Mesenchymal stem cell (in vitro differentiated cells and primary cell): ENCODE data around the gene FOXC2.

ENCODE experiments used
- DNase-seq: peaks from one replicate; pipeline ENCODE4 v3.0.0-alpha.2; 2013
- H2AFZ ChIP-seq: one replicate; pipeline ENCODE4 v1.6.1; 2013; ENCODE audit warnings: low read depth, mild to moderate bottlenecking, control low read depth, inconsistent platforms, low read length, moderate library complexity
- H2AK5ac ChIP-seq: 2 replicates; pipeline ENCODE4 v1.6.1; 2013; ENCODE audit warnings: low read length, moderate library complexity, mild to moderate bottlenecking, inconsistent platforms; ENCODE audit not compliant: severe bottlenecking
- H2BK120ac ChIP-seq: one replicate; pipeline ENCODE4 v1.6.1; 2013; ENCODE audit warnings: low read depth, mild to moderate bottlenecking, inconsistent platforms, low read length, moderate library complexity
- H2BK12ac ChIP-seq, 2 experiments: one replicate each; pipeline ENCODE4 v1.6.1; 2013; ENCODE audit warnings: inconsistent platforms in 2 of 2, low read length in 2 of 2, mild to moderate bottlenecking in 2 of 2, moderate library complexity in 2 of 2, control low read depth in 1 of 2
- H2BK15ac ChIP-seq: one replicate; pipeline ENCODE4 v1.6.1; 2013; ENCODE audit warnings: mild to moderate bottlenecking, low read depth, inconsistent platforms; ENCODE audit not compliant: poor library complexity, severe bottlenecking
- H2BK5ac ChIP-seq: 2 replicates; pipeline ENCODE4 v1.6.1; 2013; ENCODE audit warnings: low read depth, mild to moderate bottlenecking, low read length, control low read depth, inconsistent platforms; ENCODE audit not compliant: poor library complexity, severe bottlenecking
- H3K14ac ChIP-seq, 2 experiments: one replicate each; pipeline ENCODE4 v1.6.1; 2013; ENCODE audit warnings: inconsistent platforms in 2 of 2, low read length in 2 of 2, control low read depth in 1 of 2, mild to moderate bottlenecking in 1 of 2, moderate library complexity in 1 of 2
- H3K18ac ChIP-seq, 2 experiments: one replicate each; pipeline ENCODE4 v1.6.1; 2013; ENCODE audit warnings: inconsistent platforms in 2 of 2, low read length in 2 of 2, control low read depth in 1 of 2, low read depth in 1 of 2, mild to moderate bottlenecking in 1 of 2
- H3K23ac ChIP-seq, 2 experiments: one replicate each; pipeline ENCODE4 v1.6.1; 2013; ENCODE audit warnings: inconsistent platforms in 2 of 2, low read length in 2 of 2, mild to moderate bottlenecking in 2 of 2, moderate library complexity in 2 of 2, control low read depth in 1 of 2
- H3K27ac ChIP-seq: 2 replicates; pipeline ENCODE4 v1.5.1; 2013; ENCODE audit warnings: mild to moderate bottlenecking, moderate library complexity, low read length, control low read depth, inconsistent platforms; ENCODE audit not compliant: poor library complexity, severe bottlenecking
- H3K27me3 ChIP-seq, 2 experiments: 2 replicates each; pipeline versions ENCODE4 v1.6.1 to v1.7.0; 2013; ENCODE audit warnings: low read length in 2 of 2, mild to moderate bottlenecking in 2 of 2, moderate library complexity in 2 of 2, control low read depth in 1 of 2, inconsistent platforms in 1 of 2; ENCODE audit not compliant: control insufficient read depth in 1 of 2, insufficient read depth in 1 of 2
- H3K36me3 ChIP-seq, 2 experiments: 2 replicates each; pipeline versions ENCODE4 v1.6.1 to v1.7.0; 2013; ENCODE audit warnings: low read length in 2 of 2, control low read depth in 1 of 2, inconsistent platforms in 1 of 2, low read depth in 1 of 2, mild to moderate bottlenecking in 1 of 2; ENCODE audit not compliant: insufficient read depth in 2 of 2, control insufficient read depth in 1 of 2
- H3K4ac ChIP-seq, 2 experiments: one replicate each; pipeline ENCODE4 v1.6.1; 2013; ENCODE audit warnings: inconsistent platforms in 2 of 2, low read length in 2 of 2, mild to moderate bottlenecking in 2 of 2, moderate library complexity in 2 of 2, control low read depth in 1 of 2, low read depth in 1 of 2
- H3K4me1 ChIP-seq: 2 replicates; pipeline ENCODE4 v1.6.1; 2013; ENCODE audit warnings: low read depth, low read length, control low read depth; ENCODE audit not compliant: control insufficient read depth, insufficient read depth
- H3K4me2 ChIP-seq: 2 replicates; pipeline ENCODE4 v1.6.1; 2013; ENCODE audit warnings: low read length, mild to moderate bottlenecking, inconsistent platforms; ENCODE audit not compliant: poor library complexity, severe bottlenecking
- H3K4me3 ChIP-seq, 2 experiments: 2 replicates each; pipeline versions ENCODE4 v1.5.1 to v1.7.0; 2013; ENCODE audit warnings: low read length in 2 of 2, mild to moderate bottlenecking in 2 of 2, control low read depth in 1 of 2, low read depth in 1 of 2; ENCODE audit not compliant: insufficient read depth in 1 of 2
- H3K79me1 ChIP-seq: replicated peaks from 2 replicates; pipeline ENCODE4 v1.6.1; 2013; ENCODE audit warnings: mild to moderate bottlenecking, control low read depth, low read length, inconsistent platforms; ENCODE audit not compliant: poor library complexity, severe bottlenecking
- H3K9ac ChIP-seq: 2 replicates; pipeline ENCODE4 v1.7.0; 2013; ENCODE audit warnings: mild to moderate bottlenecking, low read length, moderate library complexity
- H3K9me3 ChIP-seq: 2 replicates; pipeline ENCODE4 v1.7.0; 2013; ENCODE audit warnings: mild to moderate bottlenecking, low read length; ENCODE audit not compliant: control insufficient read depth
- H4K8ac ChIP-seq: one replicate; pipeline ENCODE4 v1.6.1; 2013; ENCODE audit warnings: inconsistent platforms, mild to moderate bottlenecking, low read length, moderate library complexity
- H4K91ac ChIP-seq: one replicate; pipeline ENCODE4 v1.6.1; 2013; ENCODE audit warnings: mild to moderate bottlenecking, low read length, inconsistent platforms
- WGBS: methylation state at CpG from one replicate; pipeline ENCODE4 v1.1.7; 2013; ENCODE audit warnings: mixed read lengths; 5-methylcytosine and 5-hydroxymethylcytosine counted together

FOXC2 gene

DNA sequence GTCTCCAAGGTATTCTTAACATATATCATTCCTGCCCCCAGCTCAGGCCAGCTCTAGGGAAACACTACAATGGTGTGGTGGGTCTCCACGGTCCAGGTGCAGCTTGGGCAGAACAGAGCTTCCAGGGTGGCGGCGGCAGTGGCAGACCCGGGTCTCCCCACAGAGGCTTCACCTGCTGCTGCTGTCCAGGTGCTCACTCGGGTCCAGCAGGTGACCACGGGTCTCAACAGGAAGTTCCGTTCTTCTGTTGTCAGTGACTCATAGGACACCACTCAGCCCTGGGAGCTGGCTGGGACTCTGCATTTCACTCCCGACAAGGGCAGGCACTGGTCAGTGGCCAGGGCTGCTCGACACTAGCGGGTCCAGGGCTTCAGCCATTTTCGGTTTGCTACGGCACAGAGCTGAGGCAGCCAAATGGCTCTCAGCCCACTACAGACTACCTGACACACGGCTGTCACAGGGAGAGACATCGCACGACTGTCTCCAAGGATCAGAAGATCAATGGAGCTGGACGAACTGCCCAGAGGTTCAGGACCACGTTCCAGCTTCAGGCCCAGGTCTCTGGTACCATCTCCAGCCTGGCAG is 28.3 kb upstream of the FOXC2 start:
- no peak overlapping the region for H2BK120ac ChIP-seq
- no peak overlapping the region for H3K9ac ChIP-seq
- no peak overlapping the region for H2BK5ac ChIP-seq
- no peak overlapping the region for H4K91ac ChIP-seq
- no peaks in the 10 kb centered on the region for H3K4me1 ChIP-seq
- no peak overlapping the region for H2BK15ac ChIP-seq
- no peaks in the 10 kb centered on the region for H3K27me3 ChIP-seq
- no peak overlapping the region for H3K18ac ChIP-seq
- no peak overlapping the region for H3K23ac ChIP-seq
- no peak overlapping the region for H3K14ac ChIP-seq
- no peak overlapping the region for H3K4me2 ChIP-seq
- H3K36me3 ChIP-seq: peaks cover 63 to 85% of the 10 kb centered on the region in 2 experiments
- no peak overlapping the region for H3K27ac ChIP-seq
- H2AFZ ChIP-seq: no peak overlapping the region
- H2AK5ac ChIP-seq: no peak overlapping the region
- peaks cover 9% of the 10 kb centered on the region for H3K79me1 ChIP-seq
- no peak for DNase-seq
- 93% methylated on average over 17 of the region's 17 CpGs for WGBS
- H3K4me3 ChIP-seq: no peak overlapping the region
- H3K9me3 ChIP-seq: no peaks in the 10 kb centered on the region
- H2BK12ac ChIP-seq: no peak overlapping the region
- H3K4ac ChIP-seq: no peak overlapping the region
- no peak overlapping the region for H4K8ac ChIP-seq

DNA sequence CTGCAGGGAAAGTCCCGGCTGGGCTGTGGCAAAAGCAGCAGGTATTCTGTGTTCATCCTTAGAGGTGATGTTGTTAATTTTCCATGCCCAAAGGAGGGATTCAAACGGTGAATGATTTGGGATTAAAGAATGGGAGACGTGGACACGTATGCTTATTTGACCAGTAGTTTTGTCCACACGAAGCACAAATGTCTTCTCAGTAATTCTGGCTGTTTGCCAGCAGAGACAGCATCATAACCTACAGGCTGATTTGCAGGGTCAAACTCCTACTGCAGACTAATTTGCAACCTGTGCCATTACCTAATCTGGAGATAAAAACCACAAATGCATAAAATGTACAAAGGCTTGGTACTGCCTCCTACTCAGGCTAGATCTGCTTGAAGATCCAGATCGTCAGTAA is 25.7 kb upstream of the FOXC2 start:
- no peaks in the 10 kb centered on the region for H3K27me3 ChIP-seq
- no peak overlapping the region for H2BK12ac ChIP-seq
- H3K27ac ChIP-seq: no peak overlapping the region
- H2AFZ ChIP-seq: no peak overlapping the region
- no peak overlapping the region for H3K9ac ChIP-seq
- no peaks in the 10 kb centered on the region for H3K4me1 ChIP-seq
- no peak for DNase-seq
- peaks cover 65 to 95% of the 10 kb centered on the region in 2 experiments for H3K36me3 ChIP-seq
- no peak overlapping the region for H2BK15ac ChIP-seq
- no peak overlapping the region for H3K4me3 ChIP-seq
- H3K23ac ChIP-seq: no peak overlapping the region
- H3K4ac ChIP-seq: no peak overlapping the region
- no peak overlapping the region for H2AK5ac ChIP-seq
- no peak overlapping the region for H3K14ac ChIP-seq
- no peak overlapping the region for H4K8ac ChIP-seq
- no peak overlapping the region for H2BK5ac ChIP-seq
- H3K9me3 ChIP-seq: no peaks in the 10 kb centered on the region
- WGBS: 96% methylated on average over 6 of the region's 6 CpGs
- no peak overlapping the region for H3K4me2 ChIP-seq
- no peak overlapping the region for H2BK120ac ChIP-seq
- peaks cover 26% of the 10 kb centered on the region for H3K79me1 ChIP-seq
- no peak overlapping the region for H4K91ac ChIP-seq
- H3K18ac ChIP-seq: no peak overlapping the region

DNA sequence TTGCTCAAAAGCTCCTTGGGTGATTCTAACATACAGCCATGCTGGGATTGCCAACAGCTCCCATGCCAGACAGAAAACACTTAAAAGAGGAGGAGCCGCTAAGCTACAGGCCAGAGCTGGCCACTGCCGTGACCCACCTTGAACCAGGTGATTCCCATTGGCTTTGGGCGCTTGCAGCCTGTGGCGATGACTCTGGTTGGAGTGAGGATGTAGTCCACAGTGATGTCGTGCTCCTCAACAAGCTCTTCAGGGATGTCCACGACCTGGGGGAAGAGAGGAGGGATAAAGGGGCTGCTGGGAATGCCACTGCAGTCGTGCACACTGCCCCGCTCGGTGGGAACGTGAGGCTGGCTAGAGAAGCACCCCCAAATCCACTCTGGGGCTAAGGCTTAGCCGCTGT is 25.1 kb upstream of the FOXC2 start:
- Histone ChIP-seq H3K4ac (no peak overlapping the region), H3K36me3 (peaks cover 64 to 96% of the 10 kb centered on the region in 2 experiments), H2AK5ac (no peak overlapping the region), H3K14ac (no peak overlapping the region), H3K18ac (no peak overlapping the region), H2AFZ (no peak overlapping the region), H4K91ac (no peak overlapping the region), H3K4me1 (no peaks in the 10 kb centered on the region), H3K9me3 (no peaks in the 10 kb centered on the region), H3K9ac (no peak overlapping the region), H2BK12ac (no peak overlapping the region), H3K27ac (no peak overlapping the region), H2BK15ac (no peak overlapping the region), H3K4me2 (no peak overlapping the region), H4K8ac (no peak overlapping the region), H3K79me1 (peaks cover 26% of the 10 kb centered on the region), H2BK5ac (no peak overlapping the region), H3K23ac (no peak overlapping the region), H3K27me3 (no peaks in the 10 kb centered on the region), H3K4me3 (no peak overlapping the region), H2BK120ac (no peak overlapping the region)
- no peak for DNase-seq
- WGBS: 92% methylated on average over 11 of the region's 11 CpGs

DNA sequence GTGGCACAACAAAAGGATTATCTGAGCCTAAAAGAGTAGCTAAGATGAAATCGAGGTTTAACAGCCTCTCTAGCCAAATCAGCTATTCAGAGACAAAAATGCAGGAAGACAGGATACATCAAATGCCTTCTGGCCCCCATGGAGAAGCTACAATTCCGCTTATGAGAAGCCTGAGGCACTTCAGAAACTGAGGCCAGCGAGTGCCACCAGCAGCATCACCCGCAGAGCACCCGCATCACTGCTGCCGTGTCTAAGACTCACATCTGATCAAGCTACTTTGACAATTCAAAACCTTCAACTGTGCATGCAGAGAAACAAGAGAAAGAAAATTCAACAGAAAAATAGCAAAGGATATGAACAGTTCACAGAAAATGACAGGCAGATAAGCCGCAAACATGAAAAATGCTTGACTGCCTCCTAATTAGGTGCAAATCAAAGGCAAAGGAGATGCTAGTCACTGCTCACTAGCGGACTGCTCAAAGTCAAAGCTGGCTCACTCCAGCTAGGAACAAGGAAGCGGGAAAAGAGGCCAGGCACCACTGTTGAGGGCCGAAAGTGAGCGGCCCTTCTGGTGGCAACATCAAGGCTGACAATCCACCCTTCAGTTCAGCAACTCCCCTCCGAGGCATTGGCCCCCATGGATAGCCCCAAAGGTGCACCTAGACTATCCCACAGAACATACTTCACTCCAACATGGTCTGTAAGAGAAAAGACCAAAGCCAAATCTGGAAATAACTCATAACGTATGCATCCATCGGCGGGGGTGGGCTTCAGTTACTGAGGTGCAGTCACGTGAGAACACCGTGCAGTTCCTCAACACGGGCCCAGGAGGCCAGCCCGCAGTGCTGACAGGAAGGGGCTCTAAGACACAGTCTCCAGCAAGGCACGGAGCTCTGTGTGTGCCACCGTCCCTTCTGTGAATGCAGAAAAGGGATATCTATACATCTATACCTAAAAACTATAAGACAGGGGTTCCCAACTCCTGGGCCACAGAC is 23.6 kb upstream of the FOXC2 start:
- Histone ChIP-seq H3K4ac (no peak overlapping the region), H3K4me1 (no peaks in the 10 kb centered on the region), H3K4me3 (no peak overlapping the region), H3K18ac (no peak overlapping the region), H3K9ac (no peak overlapping the region), H3K36me3 (peaks cover 63 to 96% of the 10 kb centered on the region in 2 experiments), H3K9me3 (no peaks in the 10 kb centered on the region), H2BK15ac (no peak overlapping the region), H2AFZ (no peak overlapping the region), H2BK12ac (no peak overlapping the region), H4K8ac (no peak overlapping the region), H3K23ac (no peak overlapping the region), H2BK120ac (no peak overlapping the region), H3K27ac (no peak overlapping the region), H2BK5ac (no peak overlapping the region), H3K14ac (no peak overlapping the region), H2AK5ac (no peak overlapping the region), H3K27me3 (no peaks in the 10 kb centered on the region), H3K79me1 (peaks cover 25% of the 10 kb centered on the region), H4K91ac (no peak overlapping the region), H3K4me2 (no peak overlapping the region)
- DNase-seq: no peak
- 96% methylated on average over 21 of the region's 21 CpGs for WGBS
